Psoas muscle (tissue), 7 donors: ENCODE measurements around the gene LMNTD2. TPM values are rescaled to one million over a fixed set of nuclear protein-coding genes. Genes with fewer than 3 reads are reported as not detected.

Source experiments
- polyA plus RNA-seq, 3 donors: library from polyadenylated mRNA; stranded (reverse); fragments of 200-250 nt; gene quantifications; one replicate each; pipeline ENCODE4 v1.2.3, GENCODE V29; 2013
- total RNA-seq, 4 donors: library from RNA; stranded (reverse); fragmentation: NEBNext Ultra II Directional in 2 of 4; extraction: Animal tissue kit (Norgen Biotek cat#: 25700) in 2 of 4; gene quantifications; one replicate each; pipeline versions ENCODE4 v1.2.1 to v1.2.4, GENCODE V29; 2021 to 2023
- donor health status: healthy with polysubstance abuse.
- donor health status: DM: no; HTN: no; CAD: no; lungs with moderate emphysema.
- donor health status: Bipolar disorder and iron deficiency.
- donor health status: healthy.
- donor health status: DM: no; HTN: no; CAD: no.
- donor health status: DM: no; HTN: no; CAD: no.
- donor health status: DM: yes; HTN: yes; CAD: no.

LMNTD2 gene
- total and polyA plus RNA-seq, 7 donors, result 0.04 to 0.27 (median 0.12) TPM; not detected in 2

Other genes with a start within 250 kb of the LMNTD2 start
- 100 to 1,000 TPM in 1 of 4 donors, 10 to 100 TPM in 3; 44.0 to 105 (median 71.3) TPM for gene IFITM1, start 246.7 kb downstream of the LMNTD2 start, total RNA-seq
- 100 to 1,000 TPM in 1 of 3 donors, 10 to 100 TPM in 2; 39.7 to 107 (median 69.7) TPM for gene IFITM1, start 246.7 kb downstream of the LMNTD2 start, polyA plus RNA-seq
- 100 to 1,000 TPM; 136 to 234 (median 202) TPM for gene IFITM3, start 239.9 kb downstream of the LMNTD2 start, total RNA-seq
- 100 to 1,000 TPM; 186 to 557 (median 260) TPM for gene IFITM3, start 239.9 kb downstream of the LMNTD2 start, polyA plus RNA-seq
- under 1 TPM in 3 of 4 donors, not detected in 1; 0.06 to 0.12 (median 0.06) TPM for gene B4GALNT4, start 191.2 kb downstream of the LMNTD2 start, total RNA-seq
- gene B4GALNT4, start 191.2 kb downstream of the LMNTD2 start, polyA plus RNA-seq, result under 1 TPM; 0.04 to 0.27 (median 0.05) TPM
- gene PKP3, start 166.5 kb downstream of the LMNTD2 start, total RNA-seq, result under 1 TPM in 3 of 4 donors, not detected in 1; 0.15 to 0.75 (median 0.25) TPM
- under 1 TPM in 2 of 3 donors, not detected in 1; 0.10 to 0.13 TPM for gene PKP3, start 166.5 kb downstream of the LMNTD2 start, polyA plus RNA-seq
- 10 to 100 TPM in 3 of 4 donors, 1 to 10 TPM in 1; 9.9 to 15.9 (median 10.8) TPM for gene SIGIRR, start 145.7 kb downstream of the LMNTD2 start, total RNA-seq
- gene SIGIRR, start 145.7 kb downstream of the LMNTD2 start, polyA plus RNA-seq, result 10 to 100 TPM; 19.2 to 28.1 (median 20.3) TPM
- under 1 TPM in 3 of 4 donors, not detected in 1; 0.09 to 0.59 (median 0.46) TPM for gene ANO9, start 118.7 kb downstream of the LMNTD2 start, total RNA-seq
- under 1 TPM; 0.10 to 0.15 (median 0.10) TPM for gene ANO9, start 118.7 kb downstream of the LMNTD2 start, polyA plus RNA-seq
- gene PTDSS2, start 110.5 kb downstream of the LMNTD2 start, total RNA-seq, result 10 to 100 TPM; 15.8 to 21.1 (median 20.3) TPM
- gene PTDSS2, start 110.5 kb downstream of the LMNTD2 start, polyA plus RNA-seq, result 10 to 100 TPM; 11.8 to 26.0 (median 15.4) TPM
- 100 to 1,000 TPM; 103 to 145 (median 113) TPM for gene RNH1, start 53.5 kb downstream of the LMNTD2 start, total RNA-seq
- gene RNH1, start 53.5 kb downstream of the LMNTD2 start, polyA plus RNA-seq, result 100 to 1,000 TPM; 105 to 181 (median 105) TPM
- 10 to 100 TPM; 43.6 to 74.7 (median 53.9) TPM for gene HRAS, start 25.2 kb downstream of the LMNTD2 start, total RNA-seq
- gene HRAS, start 25.2 kb downstream of the LMNTD2 start, polyA plus RNA-seq, result 10 to 100 TPM; 53.9 to 76.2 (median 66.3) TPM
- under 1 TPM; 0.30 to 0.84 (median 0.55) TPM for gene LRRC56, start 23.2 kb downstream of the LMNTD2 start, total RNA-seq
- under 1 TPM in 2 of 3 donors, not detected in 1; 0.39 to 0.61 TPM for gene LRRC56, start 23.2 kb downstream of the LMNTD2 start, polyA plus RNA-seq
- gene RASSF7, start 232 bp upstream of the LMNTD2 start, total RNA-seq, result 1 to 10 TPM in 1 of 4 donors, under 1 TPM in 2, not detected in 1; 0.78 to 1.2 (median 0.84) TPM
- gene RASSF7, start 232 bp upstream of the LMNTD2 start, polyA plus RNA-seq, result 1 to 10 TPM in 1 of 3 donors, under 1 TPM in 2; 0.65 to 1.4 (median 1.00) TPM
- 10 to 100 TPM; 19.8 to 31.2 (median 25.0) TPM for gene PHRF1, start 15.7 kb upstream of the LMNTD2 start, total RNA-seq
- gene PHRF1, start 15.7 kb upstream of the LMNTD2 start, polyA plus RNA-seq, result 10 to 100 TPM; 11.7 to 19.5 (median 13.5) TPM
- gene IRF7, start 55.2 kb upstream of the LMNTD2 start, total RNA-seq, result 10 to 100 TPM in 3 of 4 donors, 1 to 10 TPM in 1; 7.5 to 23.1 (median 15.2) TPM
- 10 to 100 TPM in 2 of 3 donors, 1 to 10 TPM in 1; 9.4 to 13.2 (median 12.9) TPM for gene IRF7, start 55.2 kb upstream of the LMNTD2 start, polyA plus RNA-seq
- gene CDHR5, start 64.2 kb upstream of the LMNTD2 start, total RNA-seq, result under 1 TPM in 1 of 4 donors, not detected in 3; 0.20 TPM
- gene CDHR5, start 64.2 kb upstream of the LMNTD2 start, polyA plus RNA-seq, result under 1 TPM in 2 of 3 donors, not detected in 1; 0.07 to 0.34 TPM
- gene SCT, start 66.4 kb upstream of the LMNTD2 start, total RNA-seq, result 1 to 10 TPM in 2 of 4 donors, under 1 TPM in 1, not detected in 1; 0.89 to 4.8 (median 1.8) TPM
- under 1 TPM in 1 of 3 donors, not detected in 2; 0.44 TPM for gene SCT, start 66.4 kb upstream of the LMNTD2 start, polyA plus RNA-seq
- 1 to 10 TPM in 2 of 4 donors, under 1 TPM in 1, not detected in 1; 0.55 to 1.2 (median 1.1) TPM for gene DRD4, start 76.5 kb upstream of the LMNTD2 start, total RNA-seq
- under 1 TPM in 2 of 3 donors, not detected in 1; 0.14 to 0.18 TPM for gene DRD4, start 76.5 kb upstream of the LMNTD2 start, polyA plus RNA-seq
- gene DEAF1, start 134.5 kb upstream of the LMNTD2 start, total RNA-seq, result 10 to 100 TPM; 15.0 to 30.0 (median 21.0) TPM
- 10 to 100 TPM; 12.5 to 18.1 (median 15.3) TPM for gene DEAF1, start 134.5 kb upstream of the LMNTD2 start, polyA plus RNA-seq
- gene TMEM80, start 135.1 kb upstream of the LMNTD2 start, total RNA-seq, result 10 to 100 TPM in 2 of 4 donors, 1 to 10 TPM in 2; 5.9 to 15.7 (median 9.7) TPM
- gene TMEM80, start 135.1 kb upstream of the LMNTD2 start, polyA plus RNA-seq, result 10 to 100 TPM in 2 of 3 donors, 1 to 10 TPM in 1; 7.4 to 16.3 (median 10.1) TPM
- gene EPS8L2, start 145.5 kb upstream of the LMNTD2 start, total RNA-seq, result 1 to 10 TPM in 3 of 4 donors, under 1 TPM in 1; 0.89 to 3.1 (median 1.5) TPM
- gene EPS8L2, start 145.5 kb upstream of the LMNTD2 start, polyA plus RNA-seq, result under 1 TPM; 0.47 to 0.63 (median 0.56) TPM
- gene TALDO1, start 186.7 kb upstream of the LMNTD2 start, total RNA-seq, result 100 to 1,000 TPM in 1 of 4 donors, 10 to 100 TPM in 3; 77.7 to 140 (median 81.8) TPM
- gene TALDO1, start 186.7 kb upstream of the LMNTD2 start, polyA plus RNA-seq, result 10 to 100 TPM; 58.7 to 77.6 (median 65.9) TPM
- 10 to 100 TPM; 13.6 to 32.6 (median 22.2) TPM for gene GATD1, start 216.7 kb upstream of the LMNTD2 start, total RNA-seq
- 10 to 100 TPM; 11.0 to 20.9 (median 17.7) TPM for gene GATD1, start 216.7 kb upstream of the LMNTD2 start, polyA plus RNA-seq
- under 1 TPM in 1 of 4 donors, not detected in 3; 0.22 TPM for gene CEND1, start 229.4 kb upstream of the LMNTD2 start, total RNA-seq
- gene CEND1, start 229.4 kb upstream of the LMNTD2 start, polyA plus RNA-seq, result under 1 TPM; 0.09 to 0.33 (median 0.11) TPM
- gene SLC25A22, start 237.5 kb upstream of the LMNTD2 start, total RNA-seq, result 1 to 10 TPM; 1.5 to 2.9 (median 2.2) TPM
- gene SLC25A22, start 237.5 kb upstream of the LMNTD2 start, polyA plus RNA-seq, result 1 to 10 TPM in 1 of 3 donors, under 1 TPM in 2; 0.49 to 4.3 (median 0.56) TPM
- 10 to 100 TPM in 3 of 4 donors, 1 to 10 TPM in 1; 8.7 to 13.8 (median 10.4) TPM for gene PIDD1, start 244.5 kb upstream of the LMNTD2 start, total RNA-seq
- 10 to 100 TPM in 2 of 3 donors, 1 to 10 TPM in 1; 9.4 to 16.2 (median 10.9) TPM for gene PIDD1, start 244.5 kb upstream of the LMNTD2 start, polyA plus RNA-seq
- gene RPLP2, start 249.2 kb upstream of the LMNTD2 start, total RNA-seq, result 1,000 to 10,000 TPM; 1,082 to 1,565 (median 1,354) TPM
- gene RPLP2, start 249.2 kb upstream of the LMNTD2 start, polyA plus RNA-seq, result 1,000 to 10,000 TPM in 1 of 3 donors, 100 to 1,000 TPM in 2; 779 to 1,781 (median 798) TPM